GM21528 (cell line): ENCODE results near the gene DAGLB.
"Not testable (repeated sequence)": the region's sequence is repeated elsewhere in the genome, so short reads cannot be mapped to it uniquely, and the experiment has no call there.

ENCODE experiments used
- ATAC-seq: cut with Tn5 transposase; IDR thresholded peaks from one replicate; pipeline ENCODE4 v1.9.1; 2021; ENCODE audit warnings: mild to moderate bottlenecking, moderate library complexity; ENCODE audit not compliant: unreplicated experiment, low FRiP score

Gene DAGLB

DNA sequence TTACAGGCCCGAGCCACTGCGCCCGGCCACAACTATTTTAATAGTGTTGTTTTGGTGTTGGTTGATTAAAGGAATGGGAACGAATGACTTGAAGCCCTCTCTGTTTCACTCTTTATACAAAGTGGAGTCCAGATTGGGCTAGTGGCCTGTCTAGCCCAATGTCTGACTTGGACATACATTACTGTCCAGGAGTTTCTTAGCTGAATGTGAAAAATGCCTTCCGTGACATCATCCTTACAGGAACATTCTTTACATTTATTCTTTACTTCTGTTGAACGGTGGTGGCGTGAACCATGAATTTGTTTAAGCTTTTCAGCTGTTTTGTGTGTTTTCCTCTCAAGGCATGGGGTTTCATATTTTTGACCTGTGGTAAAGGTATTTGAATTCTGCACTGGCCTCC is 67.9 kb downstream of the DAGLB start:
- no peak for ATAC-seq

DNA sequence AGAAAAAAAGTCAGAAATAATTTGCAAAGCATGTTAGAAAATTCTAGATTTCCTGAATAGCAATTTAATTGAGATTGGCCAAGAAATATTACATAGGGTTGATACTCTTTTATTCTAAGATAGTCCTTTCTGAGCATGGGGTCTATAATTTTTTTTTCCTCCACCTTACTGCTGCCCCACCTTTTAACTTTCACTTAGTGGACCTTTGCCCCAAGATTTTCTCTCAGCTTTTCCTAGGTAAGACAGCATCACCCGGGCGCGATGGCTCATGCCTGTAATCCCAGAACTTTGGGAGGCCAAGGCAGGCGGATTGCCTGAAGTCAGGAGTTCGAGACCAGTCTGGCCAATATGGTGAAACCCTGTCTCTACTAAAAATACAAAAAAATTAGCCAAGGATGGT is 69.2 kb downstream of the DAGLB start:
- not testable (repeated sequence) for ATAC-seq

- no peak for ATAC-seq
Observed at GRCh38 chr7:6376820-6377219, 70.9 kb downstream of the DAGLB start.

- no peak for ATAC-seq
Observed at GRCh38 chr7:6375348-6376101, 72.2 kb downstream of the DAGLB start.

- ATAC-seq, result no peak
Observed at GRCh38 chr7:6367701-6368211, 80.0 kb downstream of the DAGLB start.

GRCh38 chr7:6365451-6365850 is 82.3 kb downstream of the DAGLB start:
- ATAC-seq, result no peak

DNA sequence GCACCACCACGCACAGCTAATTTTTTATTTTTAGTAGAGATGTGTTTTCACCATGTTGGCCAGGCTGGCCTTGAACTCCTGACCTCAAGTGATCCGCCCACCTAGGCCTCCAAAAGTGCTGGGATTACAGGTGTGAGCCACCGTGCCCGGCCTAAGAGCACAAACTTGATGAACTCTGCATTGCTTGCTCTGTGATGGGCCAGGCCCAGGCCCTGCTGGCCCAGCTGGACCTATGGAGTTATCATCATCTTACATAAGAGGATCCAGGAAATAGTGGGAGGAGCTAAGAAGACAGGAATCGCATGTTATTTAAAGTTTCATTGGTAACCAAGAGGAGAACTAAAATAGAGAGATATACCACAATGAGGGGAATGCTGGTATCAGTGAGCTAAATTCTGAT is 86.9 kb downstream of the DAGLB start:
- ATAC-seq, result no peak

- ATAC-seq, result no peak
Observed at GRCh38 chr7:6359734-6360133, 88.0 kb downstream of the DAGLB start.
